DOHH2 (cell line): ENCODE results near the gene RASGEF1B.

Experiments
- H3F3A ChIP-seq: fragments of 200-600 bp; sonication (generic), shearing (Covaris generic); 2 replicates; pipeline ENCODE4 v1.6.0; 2016; ENCODE audit warnings: antibody characterized with exemption, mild to moderate bottlenecking; ENCODE audit not compliant: control insufficient read depth, insufficient read depth
- H3K27ac ChIP-seq: fragments of 200-600 bp; sonication (generic); 2 replicates; pipeline ENCODE4 v1.5.1; 2014; ENCODE audit warnings: low read depth, mild to moderate bottlenecking, low read length, moderate library complexity
- H3K27me3 ChIP-seq: fragments of 200-600 bp; sonication (generic); 2 replicates; pipeline ENCODE4 v1.6.1; 2014; ENCODE audit warnings: mild to moderate bottlenecking, low read length, mixed read lengths; ENCODE audit not compliant: control insufficient read depth
- H3K36me3 ChIP-seq: fragments of 200-600 bp; sonication (generic); 2 replicates; pipeline ENCODE4 v1.6.1; 2014; ENCODE audit warnings: mild to moderate bottlenecking, low read length, moderate library complexity, mixed read lengths; ENCODE audit not compliant: control insufficient read depth
- H3K4me1 ChIP-seq: fragments of 200-600 bp; sonication (generic); 2 replicates; pipeline ENCODE4 v1.6.1; 2014; ENCODE audit warnings: mild to moderate bottlenecking, low read length, mixed read lengths; ENCODE audit not compliant: control insufficient read depth
- H3K4me2 ChIP-seq: fragments of 200-600 bp; sonication (generic); 2 replicates; pipeline ENCODE4 v1.6.0; 2014; ENCODE audit warnings: mild to moderate bottlenecking, low read length, moderate library complexity
- H3K4me3 ChIP-seq: fragments of 200-600 bp; sonication (generic); 2 replicates; pipeline ENCODE4 v1.5.1; 2014; ENCODE audit warnings: mild to moderate bottlenecking, low read length, mixed read lengths
- H3K79me2 ChIP-seq: fragments of 200-600 bp; sonication (generic); 2 replicates; pipeline ENCODE4 v1.6.1; 2014; ENCODE audit warnings: mild to moderate bottlenecking, low read length, mixed read lengths; ENCODE audit not compliant: control insufficient read depth
- H3K9me2 ChIP-seq: fragments of 200-600 bp; sonication (generic); replicated peaks from 2 replicates; pipeline ENCODE4 v1.6.1; 2014; ENCODE audit warnings: mild to moderate bottlenecking, low read length, mixed read lengths; ENCODE audit not compliant: control insufficient read depth
- H3K9me3 ChIP-seq: fragments of 200-600 bp; sonication (generic); 2 replicates; pipeline ENCODE4 v1.6.1; 2014; ENCODE audit warnings: antibody characterized with exemption, low read length, mixed read lengths; ENCODE audit not compliant: control insufficient read depth, insufficient read depth
- H4K20me1 ChIP-seq: fragments of 200-600 bp; sonication (generic); 2 replicates; pipeline ENCODE4 v1.6.0; 2014; ENCODE audit warnings: low read depth, mild to moderate bottlenecking, antibody characterized with exemption, low read length, moderate library complexity; ENCODE audit not compliant: control insufficient read depth, insufficient read depth
- CTCF ChIP-seq: fragments of 200-600 bp; sonication (generic); IDR thresholded peaks from one replicate; pipeline ENCODE4 v1.5.1; 2014; ENCODE audit warnings: antibody characterized with exemption, mild to moderate bottlenecking, low read depth, low read length; ENCODE audit not compliant: poor library complexity, severe bottlenecking
- EZH2phosphoT487 ChIP-seq: fragments of 200-600 bp; sonication (generic); IDR thresholded peaks from 2 replicates; pipeline ENCODE4 v1.6.1; 2017; ENCODE audit warnings: borderline replicate concordance, mild to moderate bottlenecking, antibody characterized with exemption, low read length, moderate library complexity, mixed read lengths

Gene RASGEF1B

GRCh38 chr4:81404294-81404693, 67.4 kb downstream of the RASGEF1B start:
- no peaks in the 10 kb centered on the region for H3F3A ChIP-seq
- H3K9me2 ChIP-seq, result no peaks in the 10 kb centered on the region
- no peaks in the 10 kb centered on the region for H3K36me3 ChIP-seq
- no peaks in the 10 kb centered on the region for H3K9me3 ChIP-seq
- H3K27me3 ChIP-seq, result peaks cover 11% of the 10 kb centered on the region; the same call in 1 of the 2 replicates
- H3K79me2 ChIP-seq, result no peaks in the 10 kb centered on the region
- H3K4me1 ChIP-seq, result 0 out of 2 replicates have a peak, but pooled peaks cover 4% of the 10 kb centered on the region
- H3K4me3 ChIP-seq, result no peak overlapping the region
- H3K27ac ChIP-seq, result no peak overlapping the region
- no peak for TF ChIP-seq EZH2phosphoT487
- TF ChIP-seq CTCF, result no peak
- no peaks in the 10 kb centered on the region for H4K20me1 ChIP-seq
- no peak overlapping the region for H3K4me2 ChIP-seq

GRCh38 chr4:81399306-81400086, 72.2 kb downstream of the RASGEF1B start:
- Histone ChIP-seq H3K27ac (no peak overlapping the region), H3K9me2 (no peaks in the 10 kb centered on the region), H3K4me1 (no peaks in the 10 kb centered on the region), H4K20me1 (no peaks in the 10 kb centered on the region), H3F3A (no peaks in the 10 kb centered on the region), H3K9me3 (no peaks in the 10 kb centered on the region), H3K4me2 (no peak overlapping the region), H3K27me3 (peaks cover 12% of the 10 kb centered on the region; the same call in 1 of the 2 replicates), H3K36me3 (no peaks in the 10 kb centered on the region), H3K4me3 (no peak overlapping the region), H3K79me2 (no peaks in the 10 kb centered on the region)
- no peak for TF ChIP-seq EZH2phosphoT487
- no peak for TF ChIP-seq CTCF

- Histone ChIP-seq H3K36me3 (no peaks in the 10 kb centered on the region), H3K4me1 (no peaks in the 10 kb centered on the region), H3K4me2 (no peak overlapping the region), H3K79me2 (no peaks in the 10 kb centered on the region), H3K4me3 (no peak overlapping the region), H3K27ac (no peak overlapping the region), H3F3A (no peaks in the 10 kb centered on the region), H4K20me1 (no peaks in the 10 kb centered on the region), H3K9me3 (no peaks in the 10 kb centered on the region), H3K27me3 (peaks cover 10% of the 10 kb centered on the region; the same call in 1 of the 2 replicates), H3K9me2 (no peaks in the 10 kb centered on the region)
- no peak for TF ChIP-seq EZH2phosphoT487
- TF ChIP-seq CTCF, result no peak
These were observed 73.3 kb downstream of the RASGEF1B start for GRCh38 chr4:81398379-81398778.
